Measurements from ENCODE around the gene RBM26.

RBM26 gene

DNA sequence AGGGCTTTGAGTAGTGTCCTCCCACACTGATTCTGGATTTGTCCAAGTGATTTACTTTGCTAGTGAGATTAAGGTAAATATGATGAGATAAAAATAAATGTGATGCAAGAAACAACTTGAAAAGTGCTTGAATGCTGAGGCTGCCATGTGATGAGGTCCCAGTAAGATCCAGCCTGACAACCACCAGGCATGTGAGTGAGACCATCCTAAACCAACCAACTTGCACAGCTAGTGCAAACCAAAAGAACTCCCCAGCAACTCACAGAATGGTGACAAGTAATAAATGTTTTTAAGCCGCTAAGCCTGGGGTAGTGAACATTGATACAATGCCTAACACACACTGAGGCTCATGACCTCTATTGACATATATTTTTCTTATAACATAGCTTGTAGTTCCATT lies 13.3 kb upstream of the RBM26 start:
- no peak for DNase-seq

DNA sequence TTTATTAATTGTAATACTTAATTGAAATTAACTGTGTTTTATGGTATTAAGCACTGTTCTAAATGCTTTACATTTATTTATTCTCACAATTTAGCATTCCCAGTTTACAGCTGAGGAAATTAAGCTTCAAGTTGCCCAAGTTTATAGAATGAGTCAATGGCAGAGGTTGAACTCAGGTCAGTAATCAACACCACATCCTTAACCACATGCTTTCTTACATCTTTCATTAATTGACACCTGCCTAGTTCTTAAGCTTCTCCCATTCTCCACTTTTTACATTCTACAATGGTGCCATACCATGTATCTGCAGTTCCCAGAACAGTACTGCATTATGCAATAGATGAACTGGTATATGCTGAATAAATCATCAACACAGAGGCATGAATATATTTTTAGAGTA lies 11.7 kb upstream of the RBM26 start:
- DNase-seq = no peak

DNA sequence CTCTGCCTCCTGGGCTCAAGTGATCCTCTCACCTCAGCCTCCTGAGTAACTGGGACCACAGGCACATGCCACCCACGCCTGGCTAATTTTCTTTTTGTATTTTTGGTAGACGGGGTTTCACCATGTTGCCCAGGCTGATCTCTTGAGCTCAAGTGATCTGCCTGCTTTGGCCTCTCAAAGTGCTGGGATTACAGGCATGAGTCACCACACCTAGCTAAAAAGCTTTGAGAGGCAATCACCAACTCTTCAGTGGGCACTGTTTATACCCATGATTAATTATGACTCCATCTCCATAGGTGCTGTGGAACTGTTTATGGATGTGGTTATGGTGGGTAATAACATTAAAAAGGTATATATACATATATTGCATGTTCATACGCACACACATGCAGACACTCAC lies 7.5 kb upstream of the RBM26 start:
- DNase-seq = no peak

DNA sequence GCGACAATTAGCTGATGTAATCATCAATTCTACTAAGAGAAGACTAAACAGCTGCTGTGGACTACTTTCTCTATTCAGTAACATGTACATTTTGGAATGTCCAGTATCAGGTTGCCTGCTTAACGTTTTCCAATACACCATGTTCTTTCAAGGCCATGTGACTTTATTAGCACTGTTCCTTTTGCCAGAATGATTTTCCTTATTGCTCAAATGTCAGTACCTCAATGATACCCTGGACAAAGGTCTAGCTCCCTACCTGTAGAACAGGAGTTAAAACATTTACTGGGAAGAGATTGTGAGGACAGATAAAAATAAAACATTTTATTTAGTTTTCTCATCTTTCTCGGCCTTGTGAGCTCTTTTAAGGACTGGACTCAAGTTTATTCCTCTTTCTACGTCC lies 3.8 kb upstream of the RBM26 start:
- DNase-seq = no peak

DNA sequence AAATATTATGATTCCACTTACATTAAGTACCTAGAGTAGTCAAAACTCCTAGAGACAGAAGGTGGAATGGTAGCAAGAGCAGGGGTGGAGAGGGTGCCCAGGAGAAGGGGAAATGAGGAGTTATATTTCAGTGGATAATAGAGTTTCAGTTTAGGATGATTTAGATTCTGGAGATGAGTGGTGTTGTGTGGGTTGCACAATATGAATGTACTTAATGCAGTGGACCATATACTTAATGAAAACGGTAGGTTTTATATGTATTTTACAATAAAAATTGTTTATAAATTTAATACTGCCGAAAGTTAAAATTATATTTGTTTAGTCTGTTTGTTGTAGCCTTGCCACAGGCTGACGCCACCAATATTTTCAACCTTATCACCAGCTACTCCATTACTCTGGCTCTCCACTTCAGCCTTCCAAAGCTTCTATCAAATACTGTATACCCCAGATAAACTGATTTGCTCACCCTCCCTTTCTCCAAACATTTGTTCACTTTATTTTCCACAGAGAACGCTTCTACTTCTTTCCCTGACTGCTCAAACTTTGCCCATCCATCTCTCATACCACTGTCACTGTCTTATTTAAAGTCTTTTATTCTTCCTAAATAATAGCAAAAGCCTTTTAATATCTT lies 1.4 kb upstream of the RBM26 start:
- DNase-seq = no peak

DNA sequence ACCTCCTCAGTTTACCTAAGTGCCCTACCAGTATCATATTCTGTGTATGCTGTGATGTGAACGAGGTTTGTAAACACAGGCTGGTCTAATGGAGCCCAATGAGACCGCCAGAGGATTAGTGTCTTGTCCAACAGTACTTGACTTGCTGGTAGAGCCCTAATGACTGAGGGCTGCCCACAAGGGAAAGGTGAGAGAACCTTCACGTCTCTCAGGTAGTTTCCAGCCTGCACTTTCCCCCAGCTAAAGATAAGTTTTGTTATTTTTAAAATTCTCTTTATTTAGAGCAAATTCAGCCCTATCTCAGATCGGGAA lies 498 bp upstream of the RBM26 start:
- no peak for DNase-seq

DNA sequence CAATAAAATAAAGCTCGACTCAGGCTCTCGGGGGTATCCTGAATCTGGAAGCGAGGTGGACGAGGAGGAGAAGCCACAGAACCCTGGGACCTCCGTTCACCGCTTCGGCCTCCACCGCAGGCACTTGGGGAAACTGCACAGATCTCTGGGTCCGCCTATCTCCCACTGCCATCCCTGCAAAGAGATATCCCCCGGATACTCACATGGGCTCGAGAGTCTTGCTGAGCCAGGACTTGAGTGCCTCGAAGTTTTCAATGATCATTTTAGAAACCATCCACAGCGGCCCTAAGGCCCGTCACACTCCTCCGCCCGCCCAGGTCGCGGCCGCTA lies 589 bp downstream of the RBM26 start:
- no peak for DNase-seq

DNA sequence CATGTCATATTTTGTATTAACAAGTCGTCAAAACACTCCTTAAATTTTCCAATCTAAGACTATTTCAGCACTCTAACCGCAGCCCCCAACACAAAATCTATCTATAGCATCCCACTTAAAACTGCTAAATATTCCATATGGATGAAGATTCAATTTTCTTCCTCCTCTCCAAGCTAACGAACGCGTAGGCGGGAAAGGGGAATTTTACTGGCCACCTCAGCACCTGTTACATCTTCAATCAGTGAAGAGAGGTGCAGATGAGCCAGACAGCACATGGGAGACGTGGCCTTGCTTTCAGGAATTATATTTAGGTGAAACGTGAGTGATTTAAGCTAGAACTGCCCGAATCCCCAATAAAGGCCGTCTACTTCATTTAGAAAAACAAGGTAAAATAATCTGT lies 1.1 kb downstream of the RBM26 start:
- DNase-seq = no peak

DNA sequence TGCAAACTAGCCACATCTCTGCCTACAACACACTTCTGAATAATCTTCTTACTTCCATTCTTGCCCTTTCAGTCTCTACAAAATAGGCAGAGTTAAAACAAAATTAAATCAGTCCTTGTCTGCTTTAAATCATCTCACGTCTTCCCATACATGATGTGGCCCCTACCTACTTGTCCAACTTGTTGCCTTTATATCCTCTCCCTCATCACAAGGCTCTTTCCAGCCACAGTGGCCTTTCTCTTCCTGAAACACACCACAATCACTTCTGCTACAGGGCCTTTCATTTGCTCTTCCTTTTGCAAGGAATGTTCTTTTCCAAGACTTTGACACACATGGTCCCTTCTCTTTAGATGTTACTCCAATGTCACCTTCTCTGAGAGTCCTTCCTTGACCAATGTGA lies 1.7 kb downstream of the RBM26 start:
- no peak for DNase-seq

DNA sequence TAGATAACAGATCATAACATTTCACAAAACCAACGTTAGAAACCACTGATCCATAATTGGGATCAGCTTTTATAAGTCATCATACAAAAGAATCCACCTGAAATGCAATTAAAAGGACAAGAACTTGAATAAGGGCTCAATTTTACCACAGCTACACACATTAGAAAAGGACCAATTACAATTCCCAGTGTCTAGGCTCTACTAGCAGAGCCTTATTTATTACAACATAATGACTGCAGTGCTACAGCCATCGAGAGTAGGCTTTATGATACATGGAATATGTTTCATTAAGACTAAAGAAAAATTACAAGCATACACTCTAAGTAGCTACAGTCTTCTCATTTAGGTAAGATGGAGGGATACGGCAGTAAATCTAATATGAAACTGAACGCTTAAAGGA lies 2.9 kb downstream of the RBM26 start:
- DNase-seq = no peak

DNA sequence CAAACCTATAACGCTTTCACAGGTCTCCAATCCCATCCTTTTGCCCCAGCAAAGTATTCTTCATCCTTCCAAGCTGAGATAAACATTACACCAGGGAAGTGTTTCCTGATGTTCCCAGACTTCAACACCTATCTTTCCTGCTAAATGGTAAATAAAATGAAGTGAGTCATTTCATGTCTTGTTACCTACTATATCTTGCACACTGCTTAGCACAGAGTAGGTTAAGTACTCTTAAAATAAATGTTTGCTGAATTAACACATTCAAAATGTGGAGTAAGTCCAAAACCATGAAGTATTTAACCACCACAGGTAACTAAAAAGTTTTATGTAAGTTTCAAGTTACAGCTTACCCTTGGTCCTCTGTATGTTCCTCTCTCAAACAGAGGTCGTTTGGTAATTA lies 3.4 kb downstream of the RBM26 start:
- DNase-seq = no peak

DNA sequence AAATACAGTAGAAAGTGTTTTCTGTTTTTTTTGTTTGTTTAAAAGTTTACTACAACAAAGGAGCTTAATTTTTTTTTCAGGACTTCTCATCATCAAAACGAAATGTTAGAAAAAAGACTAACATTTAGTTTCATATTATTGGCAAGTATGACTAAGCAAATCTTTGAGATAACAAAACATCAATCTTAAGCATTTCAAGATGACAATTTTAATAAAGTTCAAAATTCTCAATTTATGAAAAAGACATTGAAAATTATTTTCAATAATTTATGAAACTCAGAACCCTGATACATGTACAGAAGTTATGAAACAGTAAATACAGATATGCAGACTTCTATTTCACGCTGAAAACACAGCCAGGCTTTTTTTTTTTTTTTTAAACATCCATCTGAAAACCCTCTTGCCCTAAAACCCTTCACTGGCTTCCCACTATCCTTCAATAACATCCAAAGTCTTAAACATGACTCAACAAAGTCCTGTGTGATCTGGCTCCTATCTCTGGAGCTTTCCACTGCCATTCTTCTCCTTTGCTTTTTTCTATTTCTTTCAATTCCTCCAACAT lies 3.9 kb downstream of the RBM26 start:
- DNase-seq = no peak

DNA sequence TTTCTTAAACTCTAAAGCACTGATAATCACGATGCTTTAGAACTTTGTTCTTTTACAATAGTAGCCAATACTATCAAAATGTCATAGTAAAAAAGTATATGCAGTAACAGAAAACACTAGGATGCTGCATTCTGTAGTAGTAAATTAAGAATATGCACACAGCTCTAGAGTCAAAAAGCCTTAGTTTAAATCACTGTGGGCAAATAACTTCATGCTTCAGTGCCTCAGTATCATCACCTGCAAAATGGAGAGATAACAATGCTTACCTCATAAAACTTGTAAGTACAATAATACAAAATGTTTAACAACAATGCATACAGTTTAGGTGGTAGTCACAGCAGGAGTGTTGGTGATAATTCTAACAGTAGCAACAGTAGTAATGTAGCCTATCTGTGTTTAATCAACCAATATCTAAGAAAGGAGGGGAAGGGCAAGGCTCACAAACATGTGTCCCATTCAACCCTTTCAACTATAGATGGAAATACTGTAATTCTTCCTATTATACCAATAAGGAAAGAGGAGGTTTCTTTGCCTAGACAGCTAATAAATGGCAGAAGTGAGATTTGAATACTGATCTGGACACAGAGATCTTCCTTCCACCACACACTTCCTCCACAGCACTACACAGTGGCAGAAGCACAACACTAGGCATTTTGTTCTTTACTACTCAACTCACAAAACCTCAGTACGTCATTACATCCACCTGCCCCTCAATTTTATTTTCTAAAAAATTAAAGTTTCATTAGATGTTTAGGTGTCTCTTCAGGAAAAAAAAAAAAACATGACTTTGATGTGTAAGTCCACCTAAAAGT lies 4.6 kb downstream of the RBM26 start:
- no peak for DNase-seq

DNA sequence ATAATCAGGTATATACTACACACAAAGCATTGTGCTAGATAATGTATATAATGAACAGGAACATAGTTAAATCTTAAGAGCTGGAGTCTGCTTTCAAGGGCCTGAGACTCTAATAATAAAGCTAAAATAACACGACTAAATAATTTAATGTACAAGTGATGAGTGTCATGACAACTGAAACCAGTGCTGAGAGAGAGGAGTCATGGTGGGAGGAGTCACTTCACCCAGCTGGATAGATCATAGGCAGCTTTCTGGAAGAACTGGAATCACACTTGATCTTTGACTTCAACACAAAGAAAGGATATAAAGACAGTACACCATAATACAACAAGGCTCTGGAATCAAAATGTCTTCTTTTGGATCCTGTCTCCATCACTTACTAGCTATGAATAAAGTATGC lies 7.1 kb downstream of the RBM26 start:
- no peak for DNase-seq

DNA sequence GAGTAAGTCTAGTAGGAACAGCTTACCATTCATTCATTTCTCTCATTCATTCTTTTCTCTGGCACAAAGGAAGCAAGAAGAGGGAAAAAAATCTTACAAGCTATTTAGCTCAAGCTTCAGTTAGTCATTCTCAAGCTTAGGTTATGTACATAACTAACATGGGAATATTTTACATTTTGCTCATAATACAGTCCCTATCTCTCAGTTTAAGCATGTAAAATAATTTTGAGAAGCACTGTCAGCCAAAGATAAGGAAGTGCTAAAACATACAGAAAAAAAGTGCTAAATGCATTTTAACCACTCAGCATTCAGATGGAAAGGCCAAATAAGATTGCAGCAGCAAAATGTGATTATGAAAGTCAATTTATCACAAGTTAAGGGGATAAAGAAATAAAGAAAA lies 7.9 kb downstream of the RBM26 start:
- no peak for DNase-seq

DNA sequence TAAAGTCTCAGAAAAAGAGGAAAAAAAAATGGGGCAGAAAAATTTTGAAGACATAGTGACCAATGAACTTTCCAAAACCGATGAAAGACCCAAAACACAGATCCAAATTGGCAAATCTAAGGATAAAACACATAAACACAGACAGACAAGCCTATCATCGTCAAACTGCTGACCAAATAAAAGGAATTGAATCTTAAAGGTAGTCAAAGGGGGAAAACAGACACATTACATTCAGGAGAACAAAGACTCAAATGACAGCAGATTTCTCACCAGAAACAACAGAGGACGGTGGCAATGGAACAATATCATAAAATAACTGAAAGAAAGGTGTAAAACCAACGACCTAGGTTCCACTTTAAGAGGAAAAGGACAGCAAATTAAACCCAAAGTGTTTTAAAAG lies 10.2 kb downstream of the RBM26 start:
- no peak for DNase-seq

DNA sequence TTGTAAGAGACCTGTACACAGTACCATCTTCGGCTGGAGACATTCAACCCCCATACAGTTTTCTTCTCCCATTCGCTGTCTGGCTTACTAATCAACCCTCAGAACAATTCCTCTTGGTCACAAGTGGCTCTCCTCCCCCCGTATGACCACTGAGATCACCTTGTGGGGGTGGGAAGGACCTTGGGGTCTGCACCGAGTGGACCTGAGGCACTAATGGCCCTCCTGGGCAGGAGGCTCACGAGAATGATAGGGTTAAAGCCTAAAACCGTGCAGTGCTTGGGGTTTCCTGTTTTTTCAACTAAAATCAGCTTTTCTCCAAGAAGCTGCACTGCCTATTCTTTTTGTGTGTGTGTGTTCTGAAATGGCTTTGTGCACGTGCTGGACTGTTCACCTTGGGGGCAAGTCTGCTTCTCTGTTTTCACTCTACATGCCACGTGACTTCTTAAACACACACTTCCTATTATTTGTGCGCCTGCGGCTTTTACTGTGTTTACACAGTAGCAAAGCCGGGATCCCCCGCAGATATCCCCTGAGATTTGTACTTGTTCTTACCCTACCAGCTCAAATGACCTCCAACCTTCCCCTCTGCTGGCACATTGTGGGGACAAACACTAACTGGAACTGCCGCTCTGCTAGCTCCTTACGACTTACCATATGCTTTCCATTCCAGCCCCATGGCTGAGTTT lies 12.3 kb downstream of the RBM26 start:
- DNase-seq = no peak

DNA sequence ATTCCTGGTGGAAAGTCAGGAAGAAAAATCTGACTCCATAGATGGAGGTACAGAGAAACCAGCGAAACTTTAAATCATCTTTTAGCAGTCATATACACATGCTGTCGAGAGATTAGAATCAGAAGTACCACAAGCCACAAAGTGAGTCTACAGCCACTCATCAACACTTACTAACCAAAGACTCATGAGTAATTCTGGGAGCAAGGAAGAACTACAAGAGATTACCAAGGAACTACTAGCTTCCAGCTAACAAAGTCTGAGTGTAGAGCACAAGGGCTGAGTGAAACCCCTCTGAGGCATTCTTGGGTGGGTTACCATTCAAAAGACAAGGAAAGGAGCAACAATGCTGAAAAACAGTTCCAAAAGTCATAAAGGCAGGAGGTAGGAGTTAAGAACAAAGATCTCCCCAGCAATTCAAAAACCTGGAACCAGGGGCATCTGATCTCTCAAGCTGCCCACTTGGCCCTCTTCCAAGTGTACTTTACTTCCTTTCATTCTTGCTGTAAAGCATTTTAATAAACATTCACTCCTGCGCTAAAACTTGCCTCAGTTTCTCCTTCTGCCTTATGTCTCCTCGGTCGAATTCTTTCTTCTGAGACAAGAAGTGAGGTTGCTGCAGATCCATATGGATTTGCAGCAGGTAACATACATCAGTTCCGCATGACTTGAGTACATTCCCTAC lies 13.0 kb downstream of the RBM26 start:
- no peak for DNase-seq

DNA sequence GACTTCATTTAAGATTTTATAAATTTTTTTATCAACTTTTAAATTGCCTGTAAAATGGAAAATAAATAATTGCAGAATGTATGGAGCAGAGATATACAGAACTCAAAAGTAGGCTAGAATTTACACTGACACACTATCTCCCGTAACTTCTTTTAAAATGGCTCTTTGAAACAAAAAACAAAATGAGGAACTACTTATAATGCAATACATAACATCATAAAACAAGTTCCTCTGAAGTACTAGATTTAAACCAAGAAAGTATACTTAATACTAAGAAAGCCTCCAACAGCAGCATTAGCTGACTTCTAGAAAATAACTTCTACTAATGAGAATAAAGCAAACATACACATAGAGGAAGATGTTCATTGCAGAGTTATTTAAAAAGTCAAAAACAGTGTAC lies 17.0 kb downstream of the RBM26 start:
- no peak for DNase-seq

DNA sequence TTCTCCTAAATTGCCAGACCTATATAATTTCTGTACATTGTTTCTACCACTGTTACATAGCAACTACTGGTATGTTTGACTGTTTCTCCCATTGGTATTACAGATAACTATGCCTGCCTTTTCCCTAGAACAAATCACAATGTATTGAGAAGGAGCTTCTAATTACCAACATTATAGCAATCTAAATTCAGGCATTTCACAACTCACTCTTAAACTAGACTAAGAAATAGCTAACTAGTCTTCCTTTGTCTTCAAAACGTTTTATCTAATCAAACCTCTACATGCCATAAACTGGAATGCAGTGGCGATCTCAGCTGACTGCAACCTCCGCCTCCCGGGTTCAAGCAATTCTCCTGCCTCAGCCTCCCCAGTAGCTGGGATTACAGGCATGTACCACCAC lies 18.2 kb downstream of the RBM26 start:
- DNase-seq = no peak

DNA sequence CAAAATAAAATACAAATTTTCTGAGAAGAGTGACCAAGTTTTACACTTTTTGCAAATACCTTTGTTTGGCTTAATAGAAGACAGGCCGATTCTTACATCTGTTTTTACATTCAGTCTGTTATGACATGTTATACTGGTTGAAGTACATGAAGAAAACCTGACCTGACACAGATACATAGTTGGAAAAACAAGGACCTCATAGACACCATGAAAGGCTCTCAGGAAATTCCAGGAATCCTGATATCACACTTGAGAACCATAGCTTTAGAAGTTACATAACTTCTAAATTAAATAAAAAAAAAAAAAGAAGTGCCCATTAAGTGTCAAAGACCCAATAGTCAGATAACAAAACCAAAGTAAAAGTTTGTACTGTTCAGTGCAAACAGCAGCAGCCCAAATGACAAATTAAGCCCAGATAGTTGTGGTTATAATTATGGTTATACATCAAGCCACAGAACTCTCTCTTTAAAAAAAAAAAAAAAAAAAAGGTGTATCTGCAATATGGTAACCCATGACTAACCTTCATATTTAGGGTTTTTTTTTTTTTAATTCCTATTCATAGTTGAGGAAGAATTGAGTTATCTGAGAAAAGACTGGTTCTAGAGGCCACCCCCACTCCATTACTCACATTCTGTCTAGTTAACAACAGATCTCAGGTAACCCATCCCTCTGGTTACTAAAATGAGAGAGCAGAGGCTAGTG lies 19.8 kb downstream of the RBM26 start:
- DNase-seq = no peak

DNA sequence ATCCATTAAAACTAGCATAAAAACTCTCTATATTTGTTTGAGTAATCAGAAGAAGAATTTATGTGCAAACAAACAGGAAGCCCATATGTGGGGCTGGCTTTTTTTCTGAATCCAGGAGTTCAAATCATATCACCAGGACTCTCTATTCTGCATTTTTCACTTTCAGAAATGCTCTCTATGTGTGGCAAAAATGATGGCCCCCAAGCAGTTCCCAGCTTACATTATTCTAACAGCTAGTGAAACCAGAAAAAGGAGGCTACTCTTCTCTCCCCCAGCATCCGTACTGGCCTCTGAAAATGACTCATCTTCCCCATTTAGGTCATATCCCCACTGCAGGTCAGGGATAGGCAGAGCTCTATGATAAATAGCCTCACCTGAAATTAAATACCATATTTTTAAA lies 20.4 kb downstream of the RBM26 start:
- no peak for DNase-seq

DNA sequence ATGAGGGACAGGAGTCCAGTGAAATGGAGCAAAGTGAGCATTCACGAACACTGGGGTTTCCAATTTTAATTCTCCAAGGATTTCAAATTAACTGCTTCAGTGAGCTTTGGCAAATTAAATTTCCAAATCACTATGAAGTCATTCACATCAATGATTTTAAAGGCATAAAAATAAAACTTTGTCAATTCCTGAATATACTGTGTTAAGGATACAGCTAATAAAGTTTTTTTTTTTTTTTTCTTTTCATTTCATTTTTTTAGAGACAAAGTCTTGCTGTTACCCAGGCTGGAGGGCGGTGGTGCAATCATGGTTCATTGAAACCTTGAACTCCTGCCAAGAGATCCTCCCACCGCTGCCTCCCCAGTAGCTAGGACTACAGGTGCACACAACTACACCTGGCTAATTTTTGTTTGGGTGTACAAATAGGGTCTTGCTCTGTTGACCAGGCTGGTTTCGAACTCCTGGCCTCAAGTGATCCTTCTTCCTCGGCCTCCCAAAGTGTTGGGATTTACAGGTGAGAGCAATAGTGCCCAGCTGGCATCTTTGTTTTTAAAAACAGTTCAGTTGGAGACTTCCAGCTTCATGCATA lies 21.9 kb downstream of the RBM26 start:
- no peak for DNase-seq
